ENCODE data around the gene LHPP.
"Not testable (repeated sequence)": the region's sequence is repeated elsewhere in the genome, so short reads cannot be mapped to it uniquely, and the experiment has no call there.

The LHPP gene

GRCh38 chr10:124605001-124605370 is 143.4 kb downstream of the LHPP start:
- peaks cover 5% of the 10 kb centered on the region for H3K4me1 ChIP-seq (ENCODE audit: insufficient read depth, insufficient read length)
- H3K27me3 ChIP-seq (ENCODE audit: insufficient read depth, insufficient read length) = no peaks in the 10 kb centered on the region
- H3K9ac ChIP-seq (ENCODE audit: insufficient read length, low read depth) = no peak overlapping the region

DNA sequence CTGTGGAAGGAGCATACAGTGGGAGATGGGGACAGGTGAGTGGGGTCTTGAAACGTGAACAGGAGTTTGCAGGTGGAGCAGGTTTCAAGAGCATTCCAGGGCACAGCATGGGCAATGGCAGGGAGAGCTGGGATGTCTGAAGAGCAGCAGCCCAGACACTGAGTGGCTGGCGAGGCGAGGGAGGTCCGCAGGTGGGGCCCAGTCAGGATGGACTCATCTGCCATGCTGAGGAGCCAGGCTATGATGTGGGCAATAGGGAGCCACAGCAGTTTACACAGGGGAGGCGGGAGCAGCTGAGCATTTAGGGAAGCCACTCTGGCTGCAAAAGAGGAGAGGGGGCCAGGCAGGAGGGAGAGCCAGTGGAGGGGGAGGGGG is 143.8 kb downstream of the LHPP start:
- no peaks in the 10 kb centered on the region for H3K27me3 ChIP-seq (ENCODE audit: insufficient read depth, insufficient read length)
- no peak overlapping the region for H3K4me3 ChIP-seq (ENCODE audit: insufficient read length, low read depth)
- peaks cover 5% of the 10 kb centered on the region for H3K4me1 ChIP-seq (ENCODE audit: insufficient read depth, insufficient read length)
- no peaks in the 10 kb centered on the region for H3K36me3 ChIP-seq (ENCODE audit: insufficient read depth, insufficient read length, low read length)
- H3K9me3 ChIP-seq (ENCODE audit: insufficient read depth, low read length) = no peaks in the 10 kb centered on the region
- TF ChIP-seq ZNF274 (IDR thresholded peaks at IDR 0.05; ENCODE audit: low read depth, low read length) (no peak), YY1 (IDR thresholded peaks at IDR 0.05; ENCODE audit: insufficient read depth, insufficient read length) (no peak), SUZ12 (IDR thresholded peaks at IDR 0.05; ENCODE audit: extremely low read depth, insufficient read depth, insufficient read length) (no peak)
- H3K9ac ChIP-seq (ENCODE audit: insufficient read length, low read depth) = no peak overlapping the region
- DNase-seq (ENCODE audit: low read depth, low spot score) = no peak

More at GRCh38 chr10:124605001-124605370, 143.4 kb downstream of the LHPP start:
- Histone ChIP-seq H3K4me3 (ENCODE audit: insufficient read length, low read depth) (no peak overlapping the region), H3K36me3 (ENCODE audit: insufficient read depth, insufficient read length, low read length) (no peaks in the 10 kb centered on the region), H3K9me3 (ENCODE audit: insufficient read depth, low read length) (no peaks in the 10 kb centered on the region)
- TF ChIP-seq ZNF274 (IDR thresholded peaks at IDR 0.05; ENCODE audit: low read depth, low read length) = no peak
- DNase-seq (ENCODE audit: low read depth, low spot score) = no peak

GRCh38 chr10:124605856-124606812 is 144.5 kb downstream of the LHPP start:
- DNase-seq (ENCODE audit: low read depth, low spot score) = no peak
- TF ChIP-seq YY1 (IDR thresholded peaks at IDR 0.05; ENCODE audit: insufficient read depth, insufficient read length) = no peak
- TF ChIP-seq ZNF274 (IDR thresholded peaks at IDR 0.05; ENCODE audit: low read depth, low read length) = no peak
- TF ChIP-seq SUZ12 (IDR thresholded peaks at IDR 0.05; ENCODE audit: extremely low read depth, insufficient read depth, insufficient read length) = no peak
- H3K9me3 ChIP-seq (ENCODE audit: insufficient read depth, low read length) = no peaks in the 10 kb centered on the region
- no peaks in the 10 kb centered on the region for H3K27me3 ChIP-seq (ENCODE audit: insufficient read depth, insufficient read length)
- no peaks in the 10 kb centered on the region for H3K36me3 ChIP-seq (ENCODE audit: insufficient read depth, insufficient read length, low read length)
- H3K4me3 ChIP-seq (ENCODE audit: insufficient read length, low read depth) = no peak overlapping the region
- peaks cover 5% of the 10 kb centered on the region for H3K4me1 ChIP-seq (ENCODE audit: insufficient read depth, insufficient read length)
- H3K9ac ChIP-seq (ENCODE audit: insufficient read length, low read depth) = no peak overlapping the region

- H3K4me3 ChIP-seq (ENCODE audit: insufficient read length, low read depth) = no peak overlapping the region
- H3K4me1 ChIP-seq (ENCODE audit: insufficient read depth, insufficient read length) = peaks cover 5% of the 10 kb centered on the region
- no peak for TF ChIP-seq ZNF274 (IDR thresholded peaks at IDR 0.05; ENCODE audit: low read depth, low read length)
- no peak for TF ChIP-seq SUZ12 (IDR thresholded peaks at IDR 0.05; ENCODE audit: extremely low read depth, insufficient read depth, insufficient read length)
- TF ChIP-seq YY1 (IDR thresholded peaks at IDR 0.05; ENCODE audit: insufficient read depth, insufficient read length) = no peak
- no peaks in the 10 kb centered on the region for H3K36me3 ChIP-seq (ENCODE audit: insufficient read depth, insufficient read length, low read length)
- no peaks in the 10 kb centered on the region for H3K27me3 ChIP-seq (ENCODE audit: insufficient read depth, insufficient read length)
- no peak for DNase-seq (ENCODE audit: low read depth, low spot score)
- H3K9me3 ChIP-seq (ENCODE audit: insufficient read depth, low read length) = no peaks in the 10 kb centered on the region
- H3K9ac ChIP-seq (ENCODE audit: insufficient read length, low read depth) = no peak overlapping the region
Measured at GRCh38 chr10:124606822-124607221, 145.2 kb downstream of the LHPP start.

DNA sequence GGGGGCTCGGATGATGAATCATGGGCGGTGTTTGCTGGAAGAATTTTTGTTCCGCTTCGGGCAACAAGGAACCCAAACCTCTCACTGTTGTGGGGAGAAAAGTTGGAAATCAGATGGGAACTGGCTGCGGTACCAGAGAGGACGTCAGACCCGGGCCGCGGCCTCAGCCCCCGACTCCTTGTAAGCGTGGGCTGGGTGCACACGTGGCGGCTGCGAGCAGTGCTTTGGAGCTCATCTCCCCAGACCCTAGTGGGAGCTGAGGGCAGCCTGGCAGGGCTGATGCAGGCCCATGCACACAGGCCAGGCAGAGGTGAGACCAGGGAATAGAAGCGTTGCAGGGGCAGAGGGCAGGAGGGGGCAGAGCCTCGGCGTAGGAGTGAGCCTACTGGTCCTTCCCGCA is 146.1 kb downstream of the LHPP start:
- TF ChIP-seq YY1 (IDR thresholded peaks at IDR 0.05; ENCODE audit: insufficient read depth, insufficient read length) (no peak), SUZ12 (IDR thresholded peaks at IDR 0.05; ENCODE audit: extremely low read depth, insufficient read depth, insufficient read length) (no peak), ZNF274 (IDR thresholded peaks at IDR 0.05; ENCODE audit: low read depth, low read length) (no peak)
- DNase-seq (ENCODE audit: low read depth, low spot score) = no peak
- Histone ChIP-seq H3K9ac (ENCODE audit: insufficient read length, low read depth) (no peak overlapping the region), H3K4me1 (ENCODE audit: insufficient read depth, insufficient read length) (peaks cover 5% of the 10 kb centered on the region), H3K27me3 (ENCODE audit: insufficient read depth, insufficient read length) (no peaks in the 10 kb centered on the region), H3K36me3 (ENCODE audit: insufficient read depth, insufficient read length, low read length) (no peaks in the 10 kb centered on the region), H3K9me3 (ENCODE audit: insufficient read depth, low read length) (no peaks in the 10 kb centered on the region), H3K4me3 (ENCODE audit: insufficient read length, low read depth) (no peak overlapping the region)

DNA sequence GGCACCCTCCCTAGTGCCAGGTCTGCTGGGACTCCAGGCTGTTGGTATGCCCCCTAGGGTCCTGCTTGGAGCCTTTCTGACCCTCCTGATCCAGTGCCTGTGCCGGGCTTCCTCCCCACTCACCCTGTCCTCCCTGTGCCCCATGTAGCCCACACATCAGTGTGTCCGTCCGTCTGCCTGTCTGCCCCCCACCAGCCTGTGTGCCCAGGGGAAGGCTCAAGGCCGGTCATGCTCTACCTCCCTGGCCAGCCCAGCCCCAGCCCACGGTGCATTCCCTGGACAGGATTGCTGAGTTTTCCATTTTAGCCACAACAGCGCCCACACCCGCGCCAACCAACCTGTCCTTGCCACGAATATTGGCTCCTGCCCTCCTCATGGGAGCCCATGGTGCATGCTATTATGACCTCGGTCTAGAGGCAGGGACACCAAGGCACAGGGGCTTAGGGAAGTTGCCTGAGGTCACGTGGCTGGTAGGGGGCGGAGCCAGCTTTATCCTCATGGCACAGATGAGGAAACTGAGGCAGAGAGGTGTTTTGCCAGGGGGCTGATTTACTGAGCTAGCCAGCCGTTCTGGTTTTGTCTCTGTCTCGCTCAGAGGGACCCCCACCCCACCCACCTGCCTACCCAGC is 146.6 kb downstream of the LHPP start:
- Histone ChIP-seq H3K4me3 (ENCODE audit: insufficient read length, low read depth) (no peak overlapping the region), H3K27me3 (ENCODE audit: insufficient read depth, insufficient read length) (no peaks in the 10 kb centered on the region), H3K36me3 (ENCODE audit: insufficient read depth, insufficient read length, low read length) (no peaks in the 10 kb centered on the region), H3K9ac (ENCODE audit: insufficient read length, low read depth) (no peak overlapping the region), H3K9me3 (ENCODE audit: insufficient read depth, low read length) (no peaks in the 10 kb centered on the region), H3K4me1 (ENCODE audit: insufficient read depth, insufficient read length) (peaks cover 3% of the 10 kb centered on the region)
- no peak for TF ChIP-seq ZNF274 (IDR thresholded peaks at IDR 0.05; ENCODE audit: low read depth, low read length)
- TF ChIP-seq YY1 (IDR thresholded peaks at IDR 0.05; ENCODE audit: insufficient read depth, insufficient read length) = no peak
- TF ChIP-seq SUZ12 (IDR thresholded peaks at IDR 0.05; ENCODE audit: extremely low read depth, insufficient read depth, insufficient read length) = no peak
- no peak for DNase-seq (ENCODE audit: low read depth, low spot score)

GRCh38 chr10:124609698-124610097 is 148.1 kb downstream of the LHPP start:
- no peak for DNase-seq (ENCODE audit: low read depth, low spot score)
- no peaks in the 10 kb centered on the region for H3K9me3 ChIP-seq (ENCODE audit: insufficient read depth, low read length)
- H3K9ac ChIP-seq (ENCODE audit: insufficient read length, low read depth) = no peak overlapping the region
- no peaks in the 10 kb centered on the region for H3K36me3 ChIP-seq (ENCODE audit: insufficient read depth, insufficient read length, low read length)
- H3K4me1 ChIP-seq (ENCODE audit: insufficient read depth, insufficient read length) = peaks cover 5% of the 10 kb centered on the region
- no peak for TF ChIP-seq SUZ12 (IDR thresholded peaks at IDR 0.05; ENCODE audit: extremely low read depth, insufficient read depth, insufficient read length)
- TF ChIP-seq ZNF274 (IDR thresholded peaks at IDR 0.05; ENCODE audit: low read depth, low read length) = no peak
- TF ChIP-seq YY1 (IDR thresholded peaks at IDR 0.05; ENCODE audit: insufficient read depth, insufficient read length) = no peak
- H3K4me3 ChIP-seq (ENCODE audit: insufficient read length, low read depth) = no peak overlapping the region
- H3K27me3 ChIP-seq (ENCODE audit: insufficient read depth, insufficient read length) = no peaks in the 10 kb centered on the region

DNA sequence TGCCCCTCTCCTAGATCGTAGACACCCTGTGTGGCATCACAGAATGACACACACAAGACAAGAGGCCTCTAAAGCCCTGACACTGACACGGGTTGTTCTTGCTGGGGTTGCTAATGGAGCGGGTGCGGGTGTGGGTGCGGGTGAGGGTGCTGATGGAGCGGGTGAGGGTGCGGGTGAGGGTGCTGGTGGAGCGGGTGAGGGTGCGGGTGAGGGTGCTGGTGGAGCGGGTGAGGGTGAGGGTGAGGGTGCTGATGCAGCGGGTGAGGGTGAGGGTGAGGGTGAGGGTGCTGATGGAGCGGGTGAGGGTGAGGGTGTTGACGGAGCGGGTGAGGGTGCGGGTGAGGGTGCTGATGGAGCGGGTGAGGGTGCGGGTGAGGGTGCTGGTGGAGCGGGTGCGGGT is 148.6 kb downstream of the LHPP start:
- DNase-seq (ENCODE audit: low read depth, low spot score); H3K4me3 ChIP-seq (ENCODE audit: insufficient read length, low read depth); H3K9me3 ChIP-seq (ENCODE audit: insufficient read depth, low read length); H3K36me3 ChIP-seq (ENCODE audit: insufficient read depth, insufficient read length, low read length); H3K27me3 ChIP-seq (ENCODE audit: insufficient read depth, insufficient read length); H3K9ac ChIP-seq (ENCODE audit: insufficient read length, low read depth); H3K4me1 ChIP-seq (ENCODE audit: insufficient read depth, insufficient read length): not testable (repeated sequence)

DNA sequence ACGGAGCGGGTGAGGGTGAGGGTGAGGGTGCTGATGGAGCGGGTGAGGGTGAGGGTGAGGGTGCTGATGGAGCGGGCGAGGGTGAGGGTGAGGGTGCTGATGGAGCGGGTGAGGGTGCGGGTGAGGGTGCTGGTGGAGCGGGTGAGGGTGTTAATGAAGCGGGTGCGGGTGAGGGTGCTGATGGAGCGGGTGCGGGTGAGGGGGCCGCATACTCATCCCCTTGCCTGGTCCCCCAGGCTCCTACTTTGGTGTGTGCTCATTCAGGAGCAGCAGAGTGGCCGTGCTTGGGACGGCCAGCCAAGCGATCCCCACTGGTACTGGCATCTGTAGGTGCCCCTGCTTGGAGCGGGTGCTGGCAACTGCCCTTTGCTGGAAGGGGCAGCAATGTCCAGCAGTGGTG is 149.2 kb downstream of the LHPP start:
- H3K4me3 ChIP-seq (ENCODE audit: insufficient read length, low read depth); H3K36me3 ChIP-seq (ENCODE audit: insufficient read depth, insufficient read length, low read length); DNase-seq (ENCODE audit: low read depth, low spot score); H3K9ac ChIP-seq (ENCODE audit: insufficient read length, low read depth); H3K9me3 ChIP-seq (ENCODE audit: insufficient read depth, low read length); H3K27me3 ChIP-seq (ENCODE audit: insufficient read depth, insufficient read length); H3K4me1 ChIP-seq (ENCODE audit: insufficient read depth, insufficient read length): not testable (repeated sequence)
